Measurements from ENCODE around the gene TEDC1.
"Not testable (repeated sequence)": the region's sequence is repeated elsewhere in the genome, so short reads cannot be mapped to it uniquely, and the experiment has no call there.

The TEDC1 gene

GRCh38 chr14:105545676-105546075, 54.6 kb downstream of the TEDC1 start:
- DNase-seq, result not testable (repeated sequence)

DNA sequence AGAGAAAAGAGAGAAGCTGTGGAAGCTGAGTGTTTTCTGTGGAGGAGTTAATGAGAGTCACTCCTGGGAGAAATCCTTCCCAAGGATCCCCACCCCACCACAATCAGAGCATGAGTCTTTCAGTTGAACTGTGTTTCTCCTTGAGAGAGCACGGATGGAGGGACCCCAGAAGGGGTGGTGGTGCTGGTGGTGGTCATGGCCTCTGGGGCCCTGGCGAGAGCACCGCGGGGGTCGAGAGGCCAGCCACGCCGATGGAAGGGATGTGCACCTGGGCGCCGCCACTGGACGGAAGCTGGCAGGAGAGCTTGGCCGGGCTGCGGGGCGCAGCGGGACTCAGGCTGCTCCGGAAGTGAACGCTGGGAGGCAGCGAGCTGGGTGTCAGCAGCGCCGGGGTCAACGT, 55.4 kb downstream of the TEDC1 start:
- not testable (repeated sequence) for DNase-seq

DNA sequence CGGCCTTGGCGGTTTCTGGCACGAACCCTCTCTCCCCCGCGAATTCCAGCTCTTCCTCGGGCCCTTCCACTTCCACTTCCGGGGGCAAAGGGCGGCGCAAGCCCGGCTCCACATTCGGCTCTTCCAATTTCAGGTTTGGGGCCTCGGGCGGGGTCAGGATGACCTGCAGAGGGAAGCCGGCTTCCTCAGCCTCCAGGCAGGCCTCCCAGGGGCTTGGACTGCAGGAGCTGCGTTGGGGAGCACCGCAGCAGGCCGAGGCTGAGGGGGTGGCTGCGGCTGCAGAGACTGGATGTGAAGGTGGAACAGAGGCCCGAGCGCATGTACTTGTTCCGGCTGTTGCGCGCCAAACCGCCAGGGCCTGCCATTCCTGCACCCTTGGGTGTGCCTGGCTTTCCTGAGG, 56.0 kb downstream of the TEDC1 start:
- not testable (repeated sequence) for DNase-seq

DNA sequence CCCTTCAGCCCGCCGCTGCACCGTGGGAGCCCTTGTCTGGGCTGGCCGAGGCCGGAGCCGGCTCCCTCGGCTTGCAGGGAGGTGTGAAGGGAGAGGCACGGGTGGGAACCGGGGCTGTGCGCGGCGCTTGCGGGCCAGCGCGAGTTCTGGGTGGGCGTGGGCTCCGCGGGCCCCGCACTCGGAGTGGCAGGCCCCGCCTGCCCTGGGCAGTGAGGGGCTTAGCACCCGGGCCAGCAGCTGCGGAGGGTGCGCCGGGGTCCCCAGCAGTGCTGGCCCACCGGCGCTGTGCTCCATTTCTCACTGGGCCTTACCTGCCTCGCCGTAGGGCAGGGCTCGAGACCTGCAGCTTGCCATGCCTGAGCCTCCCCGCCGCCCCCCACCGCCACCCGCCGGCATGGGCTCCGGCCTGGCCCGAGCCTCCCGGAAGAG, 56.7 kb downstream of the TEDC1 start:
- DNase-seq, result no peak
